Coronary artery (tissue), 2 donors: Measurements from ENCODE around the gene DYDC1.
"Not testable (repeated sequence)": the region's sequence is repeated elsewhere in the genome, so short reads cannot be mapped to it uniquely, and the experiment has no call there.

ENCODE experiments used
- DNase-seq: peaks from one replicate; pipeline ENCODE4 v3.0.0-alpha.2; 2017; ENCODE audit warnings: low spot score
- H3K27ac ChIP-seq, 2 donors: fragments of 200-600 bp; sonication (generic); one replicate each; pipeline ENCODE4 v1.5.1; 2016 to 2019
- H3K4me3 ChIP-seq: fragments of 200-600 bp; sonication (generic); 2 replicates; pipeline ENCODE4 v1.5.1; 2016; ENCODE audit warnings: mild to moderate bottlenecking, moderate library complexity
- CTCF ChIP-seq: fragments of 200-600 bp; sonication (generic); IDR thresholded peaks from one replicate; pipeline ENCODE4 v1.5.1; 2019; ENCODE audit warnings: antibody characterized with exemption

The DYDC1 gene

GRCh38 chr10:80371467-80371866 lies 14.9 kb upstream of the DYDC1 start:
- H3K27ac ChIP-seq, result no peak overlapping the region
- H3K4me3 ChIP-seq, result no peak overlapping the region
- no peak for TF ChIP-seq CTCF
- DNase-seq, result no peak

GRCh38 chr10:80365510-80365909 lies 9.0 kb upstream of the DYDC1 start:
- H3K27ac ChIP-seq, result no peak overlapping the region
- no peak for TF ChIP-seq CTCF
- no peak overlapping the region for H3K4me3 ChIP-seq
- DNase-seq, result no peak

- Histone ChIP-seq H3K4me3 (no peak overlapping the region), H3K27ac (no peak overlapping the region)
- DNase-seq, result no peak
- no peak for TF ChIP-seq CTCF
Measured at GRCh38 chr10:80359644-80360043, 3.1 kb upstream of the DYDC1 start.

GRCh38 chr10:80358925-80359324 lies 2.4 kb upstream of the DYDC1 start:
- H3K27ac ChIP-seq, DNase-seq, H3K4me3 ChIP-seq: not testable (repeated sequence)

- no peak for DNase-seq
- TF ChIP-seq CTCF, result no peak
- no peak overlapping the region for H3K27ac ChIP-seq
- H3K4me3 ChIP-seq, result no peak overlapping the region
Measured at GRCh38 chr10:80357851-80358125, 1.2 kb upstream of the DYDC1 start.

GRCh38 chr10:80356989-80357850 lies 665 bp upstream of the DYDC1 start:
- DNase-seq, result no peak
- no peak for TF ChIP-seq CTCF
- H3K27ac ChIP-seq, result no peak overlapping the region
- peak overlapping the region; percentile 66 for H3K4me3 ChIP-seq

GRCh38 chr10:80351220-80351619 lies 5.3 kb downstream of the DYDC1 start:
- H3K27ac ChIP-seq, result no peak overlapping the region
- no peak overlapping the region for H3K4me3 ChIP-seq
- DNase-seq, result no peak
- TF ChIP-seq CTCF, result no peak

- no peak for DNase-seq
- TF ChIP-seq CTCF, result no peak
- H3K4me3 ChIP-seq, result no peak overlapping the region
- H3K27ac ChIP-seq, result no peak overlapping the region
Measured at GRCh38 chr10:80350251-80350650, 6.3 kb downstream of the DYDC1 start.
